Transverse colon (tissue), 4 donors: ENCODE measurements around the gene COQ8B. TPM values are rescaled to one million over a fixed set of nuclear protein-coding genes. Genes with fewer than 3 reads are reported as not detected.
A peak's percentile ranks its signal among the peaks of the same experiment; 100 is the strongest.
"Not testable (repeated sequence)": the region's sequence is repeated elsewhere in the genome, so short reads cannot be mapped to it uniquely, and the experiment has no call there.

Experiments used
- DNase-seq: peaks from one replicate; pipeline ENCODE4 v3.0.0-alpha.2; 2019
- H3K27ac ChIP-seq, 4 donors: fragments of 200-600 bp; sonication (generic); 2 replicates each; pipeline ENCODE4 v1.5.1; 2016 to 2018; ENCODE audit warnings: inconsistent platforms in 4 of 4
- H3K27me3 ChIP-seq: fragments of 200-600 bp; sonication (generic); 2 replicates; pipeline ENCODE4 v1.5.1; 2017; ENCODE audit warnings: inconsistent platforms
- H3K36me3 ChIP-seq, 4 donors: fragments of 200-600 bp; sonication (generic); 2 replicates each; pipeline ENCODE4 v1.5.1; 2017 to 2019; ENCODE audit warnings: inconsistent platforms in 4 of 4
- H3K4me1 ChIP-seq, 4 donors: fragments of 200-600 bp; sonication (generic); 2 replicates each; pipeline ENCODE4 v1.5.1; 2017 to 2020; ENCODE audit warnings: inconsistent platforms in 4 of 4
- H3K4me3 ChIP-seq, 4 donors: fragments of 200-600 bp; sonication (generic); 1 replicate in 1 of 4; 2 replicates in 3 of 4; pipeline versions ENCODE4 v1.5.1 to v1.6.1; 2017 to 2019; ENCODE audit warnings: inconsistent platforms in 4 of 4
- H3K9me3 ChIP-seq, 2 donors: fragments of 200-600 bp; sonication (generic); 2 replicates each; pipeline ENCODE4 v1.5.1; 2017 to 2019; ENCODE audit warnings: inconsistent platforms in 2 of 2
- EP300 ChIP-seq: sonication (generic); formaldehyde crosslinking; IDR thresholded peaks from one replicate; pipeline ENCODE4 v1.6.1; 2017; ENCODE audit warnings: antibody characterized with exemption, low read depth
- POLR2A ChIP-seq: fragments of 450-650 bp; IDR thresholded peaks from one replicate; pipeline ENCODE4 v1.6.1; 2016; ENCODE audit warnings: antibody characterized with exemption, mild to moderate bottlenecking, moderate library complexity
- POLR2AphosphoS5 ChIP-seq, 3 donors: sonication (generic); formaldehyde crosslinking; IDR thresholded peaks; one replicate each; pipeline ENCODE4 v1.6.1; 2016; ENCODE audit warnings: antibody characterized with exemption in 3 of 3
- WGBS, 2 donors: methylation state at CpG; one replicate each; pipeline ENCODE4 v1.1.5; 2018; ENCODE audit warnings: low coverage in 1 of 2; 5-methylcytosine and 5-hydroxymethylcytosine counted together
- in situ Hi-C, 4 donors: fragments of 200-750 bp; cut with MboI; loops; one replicate each; pipeline versions ENCODE4 v1.15.0 to v1.15.1; 2017; ENCODE audit warnings: low sequenced_read_pairs in 3 of 4, low pct_ligation_motif_present in 1 of 4, low pct_unique_long_range_greater_than_20kb in 1 of 4
- intact Hi-C: fragments of 100-400 bp; cut with DNase I; formaldehyde crosslinking; loops from one replicate; pipeline ENCODE4 v1.15.1; 2023; ENCODE audit warnings: low total_unique reads
- total RNA-seq, 4 donors: library from RNA; depleted of rRNA; stranded (reverse); fragments of >200 nt; gene quantifications; one replicate each; pipeline ENCODE4 v1.1.0, GENCODE V29; 2016
- TF ChIP-seq, protein P1 (sequence below), 5 experiments: fragments of 200-600 bp in 3 of 5; fragments of 450-650 bp in 2 of 5; sonication (generic) in 3 of 5; IDR thresholded peaks; 1 replicate in 2 of 5; 2 replicates in 3 of 5; pipeline ENCODE4 v1.5.1; 2016 to 2017; ENCODE audit warnings: antibody characterized with exemption in 5 of 5, inconsistent platforms in 3 of 5, mild to moderate bottlenecking in 2 of 5, moderate library complexity in 1 of 5

The COQ8B gene
- total RNA-seq, 4 donors from 2014 or later = 15.3 to 41.2 (median 36.5) TPM

DNA sequence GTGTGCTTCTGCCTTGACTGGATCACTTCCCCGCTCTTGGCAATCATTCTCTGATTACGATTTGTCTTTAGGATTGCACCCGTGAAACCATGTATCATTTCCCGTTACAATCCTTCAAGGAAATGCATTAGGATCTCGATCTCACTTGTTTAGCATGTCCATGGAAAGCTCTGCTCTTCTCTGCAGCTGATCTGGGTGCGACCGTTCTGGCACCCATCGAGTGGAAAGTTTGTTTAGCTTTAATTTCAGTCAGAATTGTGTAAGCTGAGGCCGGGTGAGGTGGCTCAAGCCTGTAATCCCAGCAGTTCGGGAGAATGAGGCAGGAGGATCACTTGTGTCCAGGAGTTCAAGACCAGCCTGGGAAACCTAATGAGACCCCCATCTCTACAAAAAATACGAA lies 57.1 kb downstream of the COQ8B start:
- Histone ChIP-seq H3K9me3 (no peaks in the 10 kb centered on the region), H3K36me3 (no peaks in the 10 kb centered on the region), H3K4me1 (peaks cover 7 to 14% (median 11%) of the 10 kb centered on the region in 4 donors), H3K4me3 (no peak overlapping the region), H3K27me3 (no peaks in the 10 kb centered on the region), H3K27ac (peak overlapping the region in 1 of 4 donors; percentile 23)
- intact Hi-C loops (no loop called here), in situ Hi-C loops (loop anchor here in 1 of 4 donors (25.0 kb wide), 2 partner anchors 478 to 603 kb away; partner anchors contain the start of gene HNRNPUL1)
- DNase-seq = no peak
- WGBS, 2 donors = 60 to 61% methylated on average over 8 to 11 of the region's 11 CpGs
- TF ChIP-seq POLR2A (no peak), EP300 (no peak), POLR2AphosphoS5 (IDR thresholded peaks at IDR 0.05) (no peak)
- TF ChIP-seq, protein P1, sequence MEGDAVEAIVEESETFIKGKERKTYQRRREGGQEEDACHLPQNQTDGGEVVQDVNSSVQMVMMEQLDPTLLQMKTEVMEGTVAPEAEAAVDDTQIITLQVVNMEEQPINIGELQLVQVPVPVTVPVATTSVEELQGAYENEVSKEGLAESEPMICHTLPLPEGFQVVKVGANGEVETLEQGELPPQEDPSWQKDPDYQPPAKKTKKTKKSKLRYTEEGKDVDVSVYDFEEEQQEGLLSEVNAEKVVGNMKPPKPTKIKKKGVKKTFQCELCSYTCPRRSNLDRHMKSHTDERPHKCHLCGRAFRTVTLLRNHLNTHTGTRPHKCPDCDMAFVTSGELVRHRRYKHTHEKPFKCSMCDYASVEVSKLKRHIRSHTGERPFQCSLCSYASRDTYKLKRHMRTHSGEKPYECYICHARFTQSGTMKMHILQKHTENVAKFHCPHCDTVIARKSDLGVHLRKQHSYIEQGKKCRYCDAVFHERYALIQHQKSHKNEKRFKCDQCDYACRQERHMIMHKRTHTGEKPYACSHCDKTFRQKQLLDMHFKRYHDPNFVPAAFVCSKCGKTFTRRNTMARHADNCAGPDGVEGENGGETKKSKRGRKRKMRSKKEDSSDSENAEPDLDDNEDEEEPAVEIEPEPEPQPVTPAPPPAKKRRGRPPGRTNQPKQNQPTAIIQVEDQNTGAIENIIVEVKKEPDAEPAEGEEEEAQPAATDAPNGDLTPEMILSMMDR (IDR thresholded peaks at IDR 0.05) = no peak

DNA sequence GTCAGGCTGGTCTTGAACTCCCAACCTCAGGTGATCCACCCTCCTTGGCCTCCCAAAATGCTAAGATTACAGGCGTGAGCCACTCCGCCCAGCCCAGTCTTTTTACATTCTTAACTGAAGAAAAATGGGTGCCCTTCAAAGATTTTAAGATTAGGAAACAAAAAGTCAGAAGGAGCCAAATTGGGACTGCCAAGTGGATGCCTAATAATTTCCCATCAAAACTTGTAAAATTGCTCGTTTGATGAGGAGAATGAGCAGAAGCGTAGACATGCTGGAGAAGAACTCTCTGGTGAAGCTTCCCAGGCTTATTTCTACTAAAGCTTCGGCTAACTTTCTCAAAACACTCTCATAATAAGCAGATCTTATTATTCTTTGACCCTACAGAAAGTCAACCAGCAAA lies 57.6 kb downstream of the COQ8B start:
- TF ChIP-seq EP300 = no peak
- no peak for TF ChIP-seq POLR2A
- TF ChIP-seq POLR2AphosphoS5 (IDR thresholded peaks at IDR 0.05) = no peak
- TF ChIP-seq, protein P1 (IDR thresholded peaks at IDR 0.05) = no peak
- H3K9me3 ChIP-seq = no peaks in the 10 kb centered on the region
- peak overlapping the region in 1 of 4 donors; percentile 23 for H3K27ac ChIP-seq
- 87 to 93% methylated on average over 5 of the region's 5 CpGs for WGBS, 2 donors
- no peaks in the 10 kb centered on the region for H3K27me3 ChIP-seq
- H3K4me3 ChIP-seq = no peak overlapping the region
- no peaks in the 10 kb centered on the region for H3K36me3 ChIP-seq
- DNase-seq = no peak
- in situ Hi-C loops (loop anchor here in 1 of 4 donors (25.0 kb wide), 2 partner anchors 478 to 603 kb away; partner anchors contain the start of gene HNRNPUL1), intact Hi-C loops (no loop called here)
- H3K4me1 ChIP-seq = peaks cover 7 to 14% (median 11%) of the 10 kb centered on the region in 4 donors

DNA sequence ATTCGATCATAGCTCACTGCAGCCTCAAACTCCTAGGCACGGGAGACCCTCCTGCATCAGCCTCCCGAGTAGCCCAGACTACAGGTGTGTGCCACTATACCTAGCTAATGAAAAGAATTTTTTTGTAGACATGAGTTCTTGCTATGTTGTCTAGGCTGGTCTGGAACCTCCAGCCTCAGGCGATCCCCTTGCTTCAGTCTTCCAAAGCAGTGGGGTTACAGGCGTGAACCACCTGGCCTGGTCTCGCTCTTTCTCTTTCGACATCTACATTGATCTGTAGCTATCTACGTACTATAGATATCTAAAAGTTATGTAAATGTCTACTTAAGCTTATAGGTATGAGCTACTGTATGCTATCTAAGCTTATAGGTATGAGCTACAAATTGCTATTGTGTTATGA lies 58.7 kb downstream of the COQ8B start:
- Histone ChIP-seq H3K27ac (no peak overlapping the region), H3K4me3 (no peak overlapping the region), H3K9me3 (no peaks in the 10 kb centered on the region), H3K27me3 (no peaks in the 10 kb centered on the region), H3K4me1 (peaks cover 0 to 5% (median 4%) of the 10 kb centered on the region in 4 donors), H3K36me3 (no peaks in the 10 kb centered on the region)
- TF ChIP-seq POLR2A = no peak
- TF ChIP-seq, protein P1 (IDR thresholded peaks at IDR 0.05) = no peak
- TF ChIP-seq EP300 = no peak
- no peak for TF ChIP-seq POLR2AphosphoS5 (IDR thresholded peaks at IDR 0.05)
- in situ Hi-C loops (loop anchor here in 1 of 4 donors (25.0 kb wide), 2 partner anchors 479 to 604 kb away; partner anchors contain the start of gene HNRNPUL1), intact Hi-C loops (no loop called here)
- WGBS, 2 donors = 88 to 100% methylated on average over 1 to 8 of the region's 8 CpGs
- DNase-seq = no peak

DNA sequence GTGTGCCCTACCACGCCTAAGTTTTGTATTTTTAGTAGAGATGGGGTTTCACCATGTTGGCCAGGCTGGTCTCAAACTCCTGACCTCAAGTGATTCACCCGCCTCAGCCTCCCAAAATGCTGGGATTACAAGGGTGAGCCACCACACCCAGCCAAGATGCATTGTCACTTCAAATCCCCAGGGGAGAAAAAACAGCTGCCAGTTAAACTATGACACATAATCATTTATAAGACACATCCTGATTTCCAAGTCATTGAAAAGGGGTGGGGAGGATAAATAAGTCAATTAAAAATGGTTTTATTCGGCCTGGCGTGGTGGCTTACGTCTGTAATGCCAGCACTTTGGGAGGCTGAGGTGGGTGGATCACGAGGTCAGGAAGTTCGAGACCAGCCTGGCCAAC lies 61.0 kb downstream of the COQ8B start:
- H3K27ac ChIP-seq, DNase-seq, H3K27me3 ChIP-seq, H3K4me1 ChIP-seq, intact Hi-C loops, H3K9me3 ChIP-seq, H3K36me3 ChIP-seq, H3K4me3 ChIP-seq: not testable (repeated sequence)
- WGBS, 2 donors = 73% methylated on average over 7 of the region's 7 CpGs
- in situ Hi-C loops = loop anchor here in 1 of 4 donors (25.0 kb wide), 2 partner anchors 482 to 607 kb away; partner anchors contain the start of gene HNRNPUL1

DNA sequence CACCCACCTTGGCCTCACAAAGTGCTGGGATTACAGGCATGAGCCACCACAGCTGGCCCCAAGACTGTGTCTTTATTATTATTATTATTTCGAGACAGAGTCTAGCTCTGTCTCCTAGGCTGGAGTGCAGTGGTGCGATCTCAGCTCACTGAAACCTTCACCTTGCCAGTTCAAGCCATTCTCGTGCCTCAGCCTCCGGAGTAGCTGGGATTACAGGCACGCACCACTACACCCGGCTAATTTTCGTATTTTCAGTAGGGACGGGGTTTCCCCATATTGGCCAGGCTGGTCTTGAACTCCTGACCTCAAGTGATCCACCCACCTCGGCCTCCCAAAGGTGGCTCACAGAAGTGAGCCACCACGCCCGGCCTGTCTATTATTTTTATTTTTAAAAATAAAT lies 64.4 kb downstream of the COQ8B start:
- H3K4me3 ChIP-seq, H3K36me3 ChIP-seq, H3K27me3 ChIP-seq, intact Hi-C loops, H3K4me1 ChIP-seq, H3K9me3 ChIP-seq, DNase-seq: not testable (repeated sequence)
- H3K27ac ChIP-seq = peak overlapping the region in 2 of 4 donors; percentile 19 to 72
- in situ Hi-C loops = loop anchor here in 1 of 4 donors (25.0 kb wide), 2 partner anchors 485 to 610 kb away; partner anchors contain the start of gene HNRNPUL1
- 75 to 79% methylated on average over 10 to 11 of the region's 11 CpGs for WGBS, 2 donors
